Umbilical cord (tissue), 2 donors: ENCODE measurements around the gene ATP6V1E1. TPM values are rescaled to one million over a fixed set of nuclear protein-coding genes. Genes with fewer than 3 reads are reported as not detected.
"Not testable (repeated sequence)": the region's sequence is repeated elsewhere in the genome, so short reads cannot be mapped to it uniquely, and the experiment has no call there.

Experiments
- DNase-seq: peaks from one replicate; pipeline ENCODE4 v3.0.0-alpha.2; 2015; ENCODE audit warnings: low spot score
- total RNA-seq: library from RNA; depleted of rRNA; stranded (reverse); fragments of >200 nt; gene quantifications from one replicate; pipeline ENCODE4 v1.2.3, GENCODE V29; 2014; ENCODE audit warnings: low replicate concordance; ENCODE audit not compliant: insufficient read depth

ATP6V1E1 gene
- total RNA-seq = 80.7 TPM

DNA sequence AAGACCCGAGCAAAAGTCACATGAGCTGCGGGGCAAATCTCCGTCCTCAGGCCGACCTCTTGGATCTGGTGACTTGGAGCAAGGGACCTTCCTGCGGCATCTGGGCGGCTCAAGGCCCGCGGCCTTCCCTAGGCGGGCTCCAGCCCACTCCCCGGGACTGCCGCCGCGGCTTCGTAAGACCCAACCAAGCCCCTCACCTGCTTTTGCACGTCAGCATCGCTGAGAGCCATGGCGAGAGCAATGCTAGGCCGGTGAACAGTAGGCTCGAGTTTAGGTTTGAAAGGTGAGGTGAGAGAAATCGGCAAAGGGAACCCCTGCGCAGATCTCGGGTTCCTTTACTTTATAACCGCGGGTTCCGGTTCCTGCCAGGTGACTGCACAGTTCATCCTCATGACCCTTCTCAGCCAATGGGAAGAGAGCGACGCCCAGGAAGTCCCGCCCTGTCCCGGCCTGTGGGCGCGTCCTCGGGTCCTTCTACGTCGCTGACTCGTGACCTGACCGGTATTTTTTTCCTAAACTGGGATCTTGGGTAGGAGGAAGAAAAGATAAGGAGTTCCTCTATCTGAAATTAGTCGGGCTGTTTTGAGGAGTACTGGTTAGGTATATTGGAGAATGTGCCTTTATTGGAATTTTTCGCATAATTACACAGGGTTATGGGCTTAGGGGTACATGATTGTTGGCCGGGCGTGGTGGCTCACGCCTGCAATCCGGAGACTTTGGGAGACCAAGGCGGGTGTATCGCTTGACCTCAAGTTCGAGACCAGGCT is at the start of gene ATP6V1E1:
ATP6V1E1 (minus strand) TSS at position 344 of the 767 bp plus-strand sequence; CDS start at position 230, 114 bp downstream.
- DNase-seq = peak; percentile 99

DNA sequence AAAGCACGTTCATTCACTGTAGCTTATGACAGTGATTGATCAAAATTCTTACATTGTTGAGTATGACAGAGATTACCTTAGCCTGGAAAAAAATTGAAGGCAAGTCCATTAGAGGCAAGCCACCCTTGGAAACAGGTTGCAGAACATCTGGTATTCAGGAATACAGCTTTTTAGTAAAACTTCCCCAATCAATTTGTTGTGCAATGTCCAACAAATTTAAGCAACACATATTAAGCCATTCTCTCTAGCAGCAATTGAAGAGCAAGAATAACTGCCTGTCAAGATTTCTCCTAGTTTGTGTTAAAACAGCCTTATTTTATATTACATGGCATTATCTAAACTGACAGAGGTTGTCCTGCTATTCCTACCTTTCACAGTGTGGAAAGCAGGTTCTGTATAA is 47.0 kb upstream of the ATP6V1E1 start:
- DNase-seq = no peak

DNA sequence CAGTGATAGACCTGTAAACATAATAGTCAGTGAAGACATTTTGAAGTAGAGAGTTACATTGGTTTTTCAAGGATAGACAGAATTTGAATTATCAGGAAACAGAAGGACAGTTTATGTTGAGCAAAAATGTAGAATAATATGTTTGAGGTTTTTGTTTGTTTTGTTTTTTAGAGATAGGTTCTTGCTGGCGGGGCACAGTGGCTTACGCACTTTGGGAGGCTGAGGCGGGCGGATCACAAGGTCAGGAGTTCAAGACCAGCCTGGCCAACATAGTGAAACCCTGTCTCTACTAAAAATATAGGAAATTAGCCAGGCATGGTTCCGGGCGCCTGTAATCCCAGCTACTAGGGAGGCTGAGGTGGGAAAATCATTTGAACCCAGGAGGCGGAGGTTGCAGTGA is 45.6 kb upstream of the ATP6V1E1 start:
- no peak for DNase-seq

DNA sequence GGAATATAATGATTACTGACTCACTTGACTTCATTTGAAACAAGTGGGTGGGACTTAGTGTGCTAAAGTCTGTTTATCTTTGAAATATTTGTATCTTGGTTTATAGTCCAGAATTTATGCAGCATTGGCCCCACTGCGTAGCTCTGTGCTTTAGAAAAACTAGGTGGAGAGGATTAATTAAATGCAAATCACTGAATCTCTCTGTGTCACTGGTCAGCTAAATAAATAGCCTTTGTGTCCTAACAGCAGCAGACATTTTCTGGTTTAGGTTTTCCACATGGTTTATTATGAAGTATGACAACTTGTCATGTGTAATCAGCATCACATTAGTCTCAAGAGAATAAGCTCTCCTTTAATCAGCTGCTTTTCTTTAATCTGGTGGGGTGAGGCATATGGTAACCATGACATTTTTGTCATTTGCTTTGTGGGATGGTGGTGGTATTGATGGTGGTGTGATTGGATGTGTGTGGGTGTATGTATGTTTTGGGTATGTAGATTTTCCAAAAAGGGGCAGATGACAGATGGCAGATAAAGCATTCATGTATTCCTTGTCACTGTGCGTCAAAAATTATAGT is 44.0 kb upstream of the ATP6V1E1 start:
- DNase-seq = no peak

DNA sequence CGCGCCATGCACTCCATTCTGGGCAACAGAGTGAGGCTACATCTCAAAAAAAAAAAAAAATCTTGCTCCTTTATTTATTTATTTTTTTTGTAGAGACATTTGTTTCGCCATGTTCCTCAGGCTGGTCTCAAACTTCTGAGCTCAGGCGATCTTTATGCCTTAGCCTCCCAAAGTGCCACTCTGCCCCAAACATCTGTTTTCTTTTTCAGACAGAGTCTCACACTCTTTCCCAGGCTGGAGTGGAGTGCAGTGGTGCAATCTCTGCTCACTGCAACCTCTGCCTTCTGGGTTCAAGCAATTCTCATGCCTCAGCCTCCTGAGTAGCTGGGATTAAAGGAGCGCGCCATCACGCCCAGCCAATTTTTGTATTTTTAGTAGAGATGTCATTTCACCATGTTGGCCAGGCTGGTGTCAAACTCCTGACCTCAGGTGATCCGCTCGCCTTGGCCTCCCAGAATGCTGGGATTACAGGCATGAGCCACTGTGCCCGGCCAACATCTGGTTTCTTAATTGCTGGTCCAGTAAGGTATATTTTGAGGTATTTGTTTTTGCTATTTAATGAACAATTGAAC is 43.1 kb upstream of the ATP6V1E1 start:
- DNase-seq = not testable (repeated sequence)

DNA sequence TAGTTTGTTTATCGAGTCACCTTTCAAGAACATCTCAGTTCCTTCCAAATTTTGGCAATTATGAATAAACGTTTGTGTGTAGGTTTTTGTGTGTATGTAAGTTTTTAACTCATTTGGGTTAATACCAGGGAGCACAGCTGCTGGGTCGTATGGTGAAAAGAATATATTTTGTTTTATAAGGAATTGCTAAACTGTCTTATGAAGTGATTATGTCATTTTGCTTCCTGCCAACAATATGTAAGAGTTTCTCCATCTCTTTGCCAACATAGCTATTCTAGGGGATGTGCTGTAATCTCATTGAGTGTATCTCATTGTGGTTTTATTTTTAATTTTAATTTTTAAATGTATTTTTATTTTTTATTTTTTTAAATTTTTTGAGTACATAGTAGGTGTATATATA is 37.3 kb upstream of the ATP6V1E1 start:
- DNase-seq = no peak

DNA sequence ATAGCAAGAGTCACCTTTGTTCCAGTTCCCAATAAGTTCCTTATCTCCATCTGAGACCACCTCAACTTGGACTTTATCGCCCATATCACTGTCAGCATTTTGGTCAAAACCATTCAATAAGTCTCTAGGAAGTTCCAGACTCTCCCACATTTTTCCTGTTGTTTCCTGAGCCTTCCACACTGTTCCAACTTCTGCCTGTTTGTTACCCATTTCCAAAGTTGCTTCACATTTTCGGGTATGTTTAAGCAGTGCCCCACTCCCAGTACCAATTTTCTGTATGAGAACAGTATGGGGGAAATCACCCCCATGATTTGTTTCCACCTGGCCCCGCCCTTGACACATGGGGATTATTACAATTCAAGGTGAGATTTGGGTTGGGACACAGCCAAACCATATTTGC is 36.7 kb upstream of the ATP6V1E1 start:
- DNase-seq = no peak

DNA sequence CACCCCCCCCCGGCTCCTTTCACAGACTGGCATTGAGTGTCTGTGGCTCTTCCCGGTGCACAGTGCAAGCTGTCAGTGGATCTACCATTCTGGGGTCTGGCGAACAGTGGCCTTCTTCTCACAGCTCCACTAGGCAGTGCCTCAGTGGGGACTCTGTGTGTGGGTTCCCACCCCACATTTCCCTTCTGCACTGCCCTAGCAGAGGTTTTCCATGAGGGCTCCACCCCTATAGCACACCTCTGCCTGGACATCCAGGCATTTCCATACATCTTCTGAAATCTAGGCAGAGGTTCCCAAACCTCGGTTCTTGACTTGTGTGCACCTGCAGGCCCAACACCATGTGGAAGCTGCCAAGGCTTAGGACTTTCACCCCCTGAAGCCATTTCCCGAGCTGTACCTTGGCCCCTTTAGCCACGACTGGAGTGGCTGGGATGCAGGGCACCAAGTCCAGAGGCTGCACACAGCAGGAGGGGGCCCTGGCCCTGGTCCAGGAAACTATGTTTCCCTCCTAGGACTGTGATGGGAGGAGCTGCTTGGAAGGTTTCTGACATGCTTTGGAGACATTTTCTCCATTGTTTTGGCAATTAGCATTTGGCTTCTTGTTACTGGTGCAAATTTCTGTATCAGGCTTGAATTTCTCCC is 36.0 kb upstream of the ATP6V1E1 start:
- no peak for DNase-seq

DNA sequence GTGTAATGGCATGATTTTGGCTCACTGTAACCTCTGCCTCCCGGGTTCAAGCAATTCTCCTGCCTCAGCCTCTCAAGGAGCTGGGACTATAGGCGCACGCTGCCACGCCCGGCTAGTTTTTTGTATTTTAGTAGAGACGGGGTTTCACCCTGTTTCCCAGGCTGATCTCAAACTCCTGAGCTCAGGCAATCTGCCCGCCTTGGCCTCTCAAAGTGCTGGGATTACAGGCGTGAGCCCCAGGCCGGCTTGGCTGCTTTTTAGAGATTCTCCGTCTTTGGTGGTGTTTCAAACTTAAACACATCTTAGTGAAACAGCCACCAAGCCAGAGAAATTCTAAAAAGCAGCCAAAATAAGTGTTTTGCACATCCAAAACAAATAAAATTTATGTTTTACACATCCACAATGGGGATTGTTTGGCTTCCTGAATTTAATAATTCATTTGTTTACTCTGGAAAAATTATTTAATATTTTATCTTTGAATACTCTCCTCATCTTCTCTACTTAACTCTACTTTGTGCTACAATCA is 28.4 kb upstream of the ATP6V1E1 start:
- no peak for DNase-seq

DNA sequence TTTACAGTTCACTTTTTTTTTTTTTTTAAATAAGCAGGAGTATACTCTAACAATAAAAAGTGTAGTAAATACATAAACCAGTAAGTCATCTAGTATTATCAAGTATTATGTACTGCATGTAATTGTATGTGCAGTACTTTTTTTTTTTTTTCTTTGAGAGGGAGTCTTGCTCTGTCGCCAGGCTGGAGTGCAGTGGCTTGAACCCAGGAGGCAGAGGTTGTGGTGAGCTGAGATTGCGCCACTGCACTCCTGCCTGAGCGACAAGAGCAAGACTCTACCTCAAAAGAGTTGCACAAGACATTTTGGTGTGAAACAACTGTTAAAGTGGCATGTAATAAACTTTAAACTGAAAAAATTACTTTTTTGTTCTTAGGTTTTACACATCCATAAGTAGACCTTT is 26.7 kb upstream of the ATP6V1E1 start:
- DNase-seq = no peak

DNA sequence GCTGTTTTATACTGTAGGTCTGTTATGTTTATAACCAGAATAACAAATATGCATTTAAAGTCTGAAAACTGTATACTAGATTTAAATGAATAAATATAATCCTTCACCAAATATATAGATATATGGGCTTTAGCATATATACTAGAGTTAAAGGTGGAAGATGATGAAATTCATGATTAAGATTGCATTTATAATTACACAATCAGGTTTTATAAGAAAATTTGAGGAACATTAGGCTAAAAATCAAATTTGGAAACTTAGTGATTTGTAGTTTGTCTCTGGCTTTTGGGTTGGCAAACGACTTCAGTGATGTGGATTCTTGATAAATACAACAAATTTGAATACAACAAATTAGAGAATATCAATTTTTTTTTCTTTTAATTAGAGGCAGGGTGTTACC is 20.0 kb upstream of the ATP6V1E1 start:
- no peak for DNase-seq

DNA sequence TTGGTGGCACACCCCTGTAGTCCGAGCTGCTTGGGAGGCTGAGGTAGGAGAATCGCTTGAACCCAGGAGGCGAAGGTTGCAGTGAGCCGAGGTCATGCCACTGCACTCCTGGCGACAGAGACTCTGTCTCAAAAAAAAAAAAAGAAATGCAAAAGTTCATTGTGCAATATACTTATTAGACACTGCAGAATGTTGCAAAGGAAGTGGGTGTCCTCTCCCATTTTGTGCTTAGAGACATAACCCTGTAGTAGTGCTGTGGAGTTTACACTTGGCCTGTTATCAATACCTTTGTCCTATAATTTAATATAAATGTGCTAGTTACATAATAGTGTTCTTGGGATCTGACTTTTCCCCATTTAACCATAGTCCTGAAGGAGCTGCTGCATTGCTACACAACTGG is 19.4 kb upstream of the ATP6V1E1 start:
- no peak for DNase-seq

DNA sequence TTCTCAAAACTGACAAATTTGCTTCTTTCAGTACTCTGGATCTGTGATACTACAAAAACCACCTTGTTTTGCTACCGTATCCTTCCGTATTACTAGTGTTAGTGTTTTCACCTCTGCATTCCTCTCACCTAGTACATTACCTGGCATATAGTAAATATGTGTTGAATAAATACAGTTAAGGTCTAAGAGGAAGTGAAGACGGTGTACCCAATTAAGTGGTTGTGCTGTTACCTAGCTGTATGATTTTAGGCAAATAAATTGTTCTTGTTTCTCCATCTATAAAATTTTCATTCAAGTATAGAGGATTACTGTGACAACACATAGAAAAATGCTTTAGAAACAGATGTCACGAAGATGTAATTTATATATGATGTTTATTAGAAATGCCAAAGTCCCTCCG is 18.9 kb upstream of the ATP6V1E1 start:
- DNase-seq = no peak

DNA sequence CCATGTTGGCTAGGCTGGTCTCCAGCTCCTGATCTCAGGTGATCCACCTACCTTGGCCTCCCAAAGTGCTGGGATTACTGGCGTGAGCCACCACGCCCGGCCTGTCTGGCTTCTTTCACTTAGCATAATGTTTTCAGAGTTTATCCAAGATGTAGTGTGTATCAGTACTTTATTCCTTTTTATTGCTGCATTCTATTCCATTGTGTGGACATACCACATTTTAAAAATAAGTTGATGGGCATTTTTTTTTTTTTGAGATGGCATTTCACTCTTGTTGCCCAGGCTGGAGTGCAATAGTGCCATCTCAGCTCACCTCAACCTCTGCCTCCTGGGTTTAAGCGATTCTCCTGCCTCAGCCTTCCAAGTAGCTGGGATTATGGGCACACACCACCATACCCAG is 13.8 kb upstream of the ATP6V1E1 start:
- not testable (repeated sequence) for DNase-seq

DNA sequence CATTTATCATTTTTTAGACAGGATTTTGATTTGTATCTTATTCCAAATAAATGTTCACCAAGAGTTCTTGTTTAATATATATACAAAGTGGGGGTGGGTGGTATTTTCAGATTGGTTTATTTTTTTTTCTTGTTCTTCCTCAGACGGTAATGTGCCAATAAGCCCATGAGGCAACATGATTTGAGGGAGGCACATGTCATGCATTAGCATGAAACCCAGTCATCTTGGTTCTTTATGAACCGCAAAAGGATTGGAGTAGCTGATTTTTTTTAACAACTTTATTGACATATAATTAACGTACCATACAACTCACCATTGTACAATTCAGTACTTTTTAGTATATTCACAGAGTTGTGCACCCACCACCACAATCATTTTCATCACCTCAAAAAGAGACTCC is 12.7 kb upstream of the ATP6V1E1 start:
- DNase-seq = no peak

DNA sequence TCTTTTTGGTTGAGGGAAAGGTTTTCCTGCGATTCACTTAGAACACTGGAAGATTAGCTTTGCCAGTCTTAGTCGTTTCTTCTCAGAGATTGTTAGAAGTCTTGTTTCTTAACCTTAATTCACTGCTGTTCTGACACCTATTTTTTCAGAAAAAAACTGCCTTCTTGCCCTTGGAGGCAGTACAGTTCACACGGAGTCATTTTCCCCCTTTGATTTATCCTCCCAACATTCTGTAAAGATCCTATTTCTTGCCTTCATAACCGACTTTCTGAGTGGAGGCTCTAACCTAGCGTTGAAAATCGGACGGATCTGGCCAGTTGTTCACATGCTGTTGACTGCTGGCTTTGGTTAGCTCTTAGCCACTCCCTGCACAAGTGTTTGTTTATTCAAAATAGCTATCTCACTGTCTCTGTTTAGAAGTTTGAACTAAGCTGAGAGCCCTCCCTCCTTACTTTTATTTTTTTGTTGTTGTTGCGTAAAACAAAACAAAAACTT is 10.7 kb upstream of the ATP6V1E1 start:
- peak; percentile 44 for DNase-seq

DNA sequence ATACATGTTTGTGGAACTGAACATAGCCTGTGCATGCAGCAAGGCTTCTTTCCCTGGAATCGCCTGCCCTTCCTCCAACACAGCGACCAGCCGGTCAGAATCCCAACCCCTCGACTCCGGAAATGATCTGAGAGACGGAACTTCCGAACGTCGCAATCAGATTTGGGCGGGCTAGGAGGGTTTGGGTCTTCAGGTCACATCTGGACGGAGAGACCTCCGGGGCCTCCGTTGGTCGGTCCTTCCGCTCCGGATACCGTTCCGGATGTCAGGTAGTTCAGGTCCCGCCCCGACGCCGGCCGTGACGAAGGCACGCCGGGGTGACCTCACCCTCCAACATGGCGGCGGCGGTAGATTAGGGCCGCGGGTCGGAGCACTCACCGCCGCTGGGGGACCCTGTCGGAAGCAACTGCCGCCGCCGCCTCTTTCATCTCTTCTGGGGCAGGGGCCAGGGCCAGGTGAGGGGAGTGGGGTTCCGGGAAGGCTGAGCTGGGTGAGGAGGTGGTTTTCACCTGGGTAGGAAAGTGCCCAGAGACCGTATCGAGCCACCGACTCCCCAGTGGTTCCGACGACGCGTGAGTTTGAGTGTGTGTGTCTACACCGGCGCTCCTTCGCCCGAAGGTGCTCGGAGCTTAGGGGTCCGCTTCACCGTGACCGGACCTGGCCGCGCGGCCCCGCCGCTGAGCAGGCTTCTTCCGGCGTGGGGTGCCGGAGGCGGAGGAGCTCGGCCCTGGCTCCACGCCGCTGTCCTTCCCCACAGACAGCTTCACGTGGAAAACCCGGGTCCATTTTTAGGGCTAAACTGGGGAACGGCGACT is 10.1 kb upstream of the ATP6V1E1 start, which contains the start of gene BCL2L13:
BCL2L13 (plus strand) TSS at position 326 of the 815 bp plus-strand sequence. CDS start 16,955 bp downstream, outside the sequence.
- peak; percentile 94 for DNase-seq

DNA sequence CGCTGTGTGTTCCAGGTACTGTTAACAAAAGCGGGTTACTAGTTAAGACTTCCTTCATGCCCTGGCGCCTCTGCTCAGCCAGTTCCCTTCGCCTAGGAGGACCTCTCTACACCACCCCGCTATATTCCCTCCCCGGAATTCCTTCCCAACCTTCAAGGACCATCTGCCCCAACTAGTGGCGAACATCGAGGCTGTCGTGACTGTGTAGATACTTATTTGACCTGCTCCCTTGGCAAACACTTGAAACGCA is 9.6 kb upstream of the ATP6V1E1 start:
- no peak for DNase-seq

DNA sequence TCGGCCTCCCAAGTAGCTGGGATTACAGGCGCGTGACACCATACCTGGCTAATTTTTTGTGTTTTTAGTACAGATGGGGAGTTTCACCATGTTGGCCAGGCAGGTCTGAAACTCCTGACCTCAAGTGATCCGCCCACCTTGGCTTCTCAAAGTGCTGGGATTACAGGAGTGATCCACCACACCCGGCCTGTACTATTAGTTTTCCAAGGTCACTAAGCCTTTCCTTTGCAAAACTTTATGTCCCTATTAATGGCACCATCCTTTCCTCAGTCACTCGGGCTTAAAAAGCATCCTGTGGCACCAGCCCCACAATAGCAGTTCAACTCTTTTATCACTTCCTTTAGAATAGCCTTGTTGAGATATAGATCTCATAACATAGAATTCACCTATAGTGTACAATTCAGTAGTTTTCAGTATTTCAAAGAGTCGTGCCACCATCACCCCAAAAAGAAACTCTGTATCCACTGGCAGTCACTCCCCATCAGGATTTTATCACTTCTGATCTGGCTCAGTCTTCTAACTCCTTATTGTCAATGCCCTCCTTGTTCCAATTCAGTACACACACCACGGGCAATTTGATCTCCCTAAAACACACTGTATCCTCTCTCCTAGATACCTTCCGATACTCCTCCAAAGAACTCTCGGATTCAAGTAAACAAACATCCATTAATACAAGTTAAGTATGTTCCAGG is 9.1 kb upstream of the ATP6V1E1 start:
- DNase-seq = no peak

DNA sequence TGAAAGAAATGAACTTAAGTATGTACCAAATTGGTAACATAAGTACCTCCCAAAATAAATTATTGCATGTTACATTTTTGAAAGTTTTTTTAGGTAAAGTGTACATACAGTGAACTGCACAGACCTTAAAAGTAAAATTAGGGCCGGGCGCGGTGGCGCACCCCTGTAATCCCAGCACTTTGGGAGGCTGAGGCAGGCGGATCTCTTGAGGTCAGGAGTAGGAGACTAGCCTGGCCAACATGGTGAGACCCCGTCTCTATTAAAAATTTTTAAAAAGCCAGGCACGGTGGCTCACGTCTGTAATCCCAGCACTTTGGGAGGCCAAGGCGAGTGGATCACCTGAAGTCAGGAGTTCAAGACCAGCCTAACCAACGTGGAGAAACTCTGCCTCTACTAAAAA is 8.3 kb upstream of the ATP6V1E1 start:
- DNase-seq = not testable (repeated sequence)

DNA sequence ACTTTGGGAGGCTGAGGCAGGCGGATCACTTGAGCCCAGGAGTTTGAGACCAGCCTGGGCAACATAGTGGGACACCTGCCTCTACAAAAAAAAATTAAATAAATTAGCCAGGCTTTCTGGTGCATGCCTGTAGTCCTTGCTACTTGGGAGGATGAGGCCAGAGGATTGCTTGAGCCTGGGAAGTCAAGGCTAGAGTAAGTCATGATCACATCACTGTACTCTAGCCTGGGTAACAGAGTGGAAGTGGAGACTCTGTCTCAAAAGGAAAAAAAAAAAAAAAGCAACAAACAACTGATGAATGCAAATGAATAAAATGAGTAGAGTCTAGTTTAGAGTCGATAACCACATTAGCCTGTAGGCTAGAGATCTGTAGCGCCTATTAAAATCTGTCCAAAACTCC is 6.1 kb upstream of the ATP6V1E1 start:
- DNase-seq = no peak
